ENCODE results near the gene FAM149B1. TPM values are rescaled to one million over a fixed set of nuclear protein-coding genes. Genes with fewer than 3 reads are reported as not detected.
A peak's percentile ranks its signal among the peaks of the same experiment; 100 is the strongest.

The FAM149B1 gene
- total and polyA plus RNA-seq, 2 of the 13 experiments (the other 11 are each of a cell fraction or from before 2014, with no cell fraction given): 9.3 to 16.8 TPM

DNA sequence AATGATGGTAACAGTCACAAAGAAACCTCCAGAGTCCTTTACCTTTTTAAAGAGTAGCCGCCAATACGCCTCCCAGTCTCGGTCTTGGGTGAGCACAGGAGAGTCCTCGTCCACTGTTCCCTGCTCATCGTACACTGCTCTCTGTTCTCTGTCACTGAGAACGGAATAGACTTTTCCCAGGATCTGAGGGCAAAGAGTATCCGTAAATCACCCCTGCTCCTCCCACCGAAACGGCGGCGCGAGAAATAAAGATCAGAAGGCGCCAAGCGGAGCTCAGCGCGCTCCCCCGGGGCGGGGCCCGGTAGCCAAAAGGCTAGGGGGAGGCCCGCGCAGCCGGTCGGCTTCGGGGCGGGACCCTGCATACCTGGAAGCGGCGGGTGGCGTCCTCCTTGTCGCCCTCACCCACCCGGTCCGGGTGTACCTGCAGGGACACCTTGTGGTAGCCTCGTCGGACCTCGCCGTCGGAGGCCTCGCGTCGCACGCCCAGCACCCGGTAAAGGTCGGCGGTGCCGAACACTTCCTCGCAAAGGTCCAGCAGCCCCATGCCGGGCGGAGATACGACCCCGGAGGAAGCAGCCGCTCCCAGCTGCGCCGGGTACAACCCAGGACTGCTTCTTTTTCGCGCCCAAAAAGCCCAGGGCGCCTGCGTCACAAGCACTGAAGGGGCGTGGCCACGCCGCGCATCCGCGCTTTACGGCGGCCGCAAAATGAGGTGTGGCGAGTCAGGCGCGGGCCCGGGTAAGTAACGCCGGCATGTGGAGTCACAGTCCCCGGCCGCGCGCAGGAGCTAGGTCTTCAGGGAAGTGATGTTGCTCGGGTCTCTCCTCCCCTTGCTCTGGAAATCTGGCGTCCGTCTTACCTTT lies 79.0 kb downstream of the FAM149B1 start, which contains the start of gene DNAJC9 (continued):
- peak; percentile 98 for TF ChIP-seq ZC3H13 (CRISPR knock-in tag; IDR thresholded peaks at IDR 0.05)
- no peak; the same call in 1 of the 2 replicates for TF ChIP-seq ZXDC (CRISPR knock-in tag; IDR thresholded peaks at IDR 0.05)
- TF ChIP-seq SOX5 (CRISPR knock-in tag; IDR thresholded peaks at IDR 0.05; ENCODE audit: borderline replicate concordance): no peak; the same call in 1 of the 2 replicates
- TF ChIP-seq SOX13 (IDR thresholded peaks at IDR 0.05): no peak; the same call in 1 of the 2 replicates
- TF ChIP-seq SOX13 (CRISPR knock-in tag; conservative IDR thresholded peaks at IDR 0.05 in 1 of 2, IDR thresholded peaks at IDR 0.05 in 1 of 2): no peak; a peak in 2 of 4 replicates
- no peak for TF ChIP-seq CHD2 (IDR thresholded peaks at IDR 0.05; ENCODE audit: low read depth, low read length)
- no peak for TF ChIP-seq ZNF432 (CRISPR knock-in tag; IDR thresholded peaks at IDR 0.05; ENCODE audit: borderline replicate concordance)
- no peak for TF ChIP-seq TCF7 (IDR thresholded peaks at IDR 0.05; ENCODE audit: low read depth)
- TF ChIP-seq SPEN (CRISPR knock-in tag; IDR thresholded peaks at IDR 0.05; ENCODE audit: low read depth): peak; percentile 95; the same call in 1 of the 2 replicates
- TF ChIP-seq ZNF839 (CRISPR knock-in tag; IDR thresholded peaks at IDR 0.05; ENCODE audit: borderline replicate concordance): no peak
- no peak for TF ChIP-seq ZBTB1 (CRISPR knock-in tag; IDR thresholded peaks at IDR 0.05; ENCODE audit: borderline replicate concordance)
- no peak for TF ChIP-seq ZFP62 (CRISPR knock-in tag; IDR thresholded peaks at IDR 0.05)
- TF ChIP-seq MLLT10 (CRISPR knock-in tag; IDR thresholded peaks at IDR 0.05): no peak
- TF ChIP-seq EZH2 (conservative IDR thresholded peaks at IDR 0.05; ENCODE audit: low read depth, low read length): no peak
- TF ChIP-seq KLF16 (CRISPR knock-in tag; IDR thresholded peaks at IDR 0.05): peak; percentile 78 to 96; a peak in 3 of 4 replicates
- peak; percentile 69 for TF ChIP-seq ZNF136 (CRISPR knock-in tag; IDR thresholded peaks at IDR 0.05; ENCODE audit: low read depth)
- TF ChIP-seq ZBTB10 (CRISPR knock-in tag; IDR thresholded peaks at IDR 0.05; ENCODE audit: borderline replicate concordance): no peak
- no peak; the same call in 1 of the 2 replicates for TF ChIP-seq ZFP1 (CRISPR knock-in tag; IDR thresholded peaks at IDR 0.05)
- peak; percentile 63; the same call in 1 of the 2 replicates for TF ChIP-seq NFE2L1 (CRISPR knock-in tag; IDR thresholded peaks at IDR 0.05; ENCODE audit: borderline replicate concordance)
- TF ChIP-seq SRSF4 (IDR thresholded peaks at IDR 0.05; ENCODE audit: low read depth, low read length, poor library complexity, severe bottlenecking): peak; percentile 57
- TF ChIP-seq CEBPG (CRISPR knock-in tag; IDR thresholded peaks at IDR 0.05): peak; percentile 44; the same call in 1 of the 2 replicates
- TF ChIP-seq ZNF580 (CRISPR knock-in tag; IDR thresholded peaks at IDR 0.05; ENCODE audit: borderline replicate concordance, low read depth): peak; percentile 86; the same call in 1 of the 2 replicates
- TF ChIP-seq POLR2AphosphoS2 (IDR thresholded peaks at IDR 0.05; ENCODE audit: low read depth, low read length): no peak
- no peak for TF ChIP-seq ZNF7 (CRISPR knock-in tag; IDR thresholded peaks at IDR 0.05)
- peak; percentile 92; the same call in 1 of the 2 replicates for TF ChIP-seq ZNF747 (CRISPR knock-in tag; IDR thresholded peaks at IDR 0.05; ENCODE audit: borderline replicate concordance)

Measured in HepG2 (cell line).